T1000 (cell line): ENCODE measurements around the gene TLE4.

Experiments
- DNase-seq: peaks from one replicate; lab custom pipeline; 2025; ENCODE audit warnings: mixed read lengths; lab: John Stamatoyannopoulos, UW

The TLE4 gene

GRCh38 chr9:79664375-79664831, 92.6 kb downstream of the TLE4 start:
- no peak for DNase-seq

GRCh38 chr9:79665369-79665768, 93.6 kb downstream of the TLE4 start:
- no peak for DNase-seq

GRCh38 chr9:79665931-79666330, 94.2 kb downstream of the TLE4 start:
- DNase-seq: no peak

- no peak for DNase-seq
Measured at GRCh38 chr9:79667120-79667519, 95.4 kb downstream of the TLE4 start.

GRCh38 chr9:79667817-79668436, 96.2 kb downstream of the TLE4 start:
- DNase-seq: no peak

GRCh38 chr9:79668956-79669355, 97.2 kb downstream of the TLE4 start:
- no peak for DNase-seq

GRCh38 chr9:79670269-79670961, 98.7 kb downstream of the TLE4 start:
- DNase-seq: no peak

- DNase-seq: no peak
Measured at GRCh38 chr9:79671558-79671957, 99.8 kb downstream of the TLE4 start.

- no peak for DNase-seq
Measured at GRCh38 chr9:79672236-79672635, 100.5 kb downstream of the TLE4 start.

- DNase-seq: no peak
Measured at GRCh38 chr9:79672891-79673290, 101.1 kb downstream of the TLE4 start.

- no peak for DNase-seq
Measured at GRCh38 chr9:79673614-79674013, 101.8 kb downstream of the TLE4 start.

- no peak for DNase-seq
Measured at GRCh38 chr9:79674052-79674777, 102.5 kb downstream of the TLE4 start.

- no peak for DNase-seq
Measured at GRCh38 chr9:79681576-79681975, 109.8 kb downstream of the TLE4 start.

GRCh38 chr9:79682076-79682736, 110.4 kb downstream of the TLE4 start:
- DNase-seq: no peak

- no peak for DNase-seq
Measured at GRCh38 chr9:79684059-79684458, 112.3 kb downstream of the TLE4 start.

GRCh38 chr9:79684711-79685575, 113.2 kb downstream of the TLE4 start:
- DNase-seq: no peak

- DNase-seq: no peak
Measured at GRCh38 chr9:79685577-79685976, 113.8 kb downstream of the TLE4 start.

- DNase-seq: peak; percentile 26
Measured at GRCh38 chr9:79686381-79687130, 114.8 kb downstream of the TLE4 start.

GRCh38 chr9:79687131-79687447, 115.3 kb downstream of the TLE4 start:
- no peak for DNase-seq

- DNase-seq: no peak
Measured at GRCh38 chr9:79688363-79688762, 116.6 kb downstream of the TLE4 start.

GRCh38 chr9:79689576-79689975, 117.8 kb downstream of the TLE4 start:
- DNase-seq: no peak
